H1 (cell line): ENCODE results near the gene SOWAHC. TPM values are rescaled to one million over a fixed set of nuclear protein-coding genes. Genes with fewer than 3 reads are reported as not detected.

ENCODE experiments used
- CTCF ChIA-PET: fragments of 300-600 bp; sonication (Branson Sonifier 250); formaldehyde crosslinking; loops from one replicate; lab custom pipeline; 2021; ENCODE audit not compliant: partially characterized antibody; lab: Charles Lee
- POLR2A ChIA-PET: fragments of 300-600 bp; sonication (Branson Sonifier 250); formaldehyde crosslinking; loops from one replicate; lab custom pipeline; 2021; ENCODE audit warnings: inconsistent platforms; ENCODE audit not compliant: partially characterized antibody; lab: Charles Lee
- DNase-seq, 2 experiments: peaks; one replicate each; pipeline versions ENCODE4 v3.0.0 to v3.0.0-alpha.2; 2010 to 2022; ENCODE audit warnings: low spot score in 2 of 2, low read depth in 1 of 2, mixed read lengths in 1 of 2
- FAIRE-seq: peaks from 2 replicates; lab custom pipeline; 2011; peaks lifted over from hg19 to GRCh38; lab: Jason Lieb, UNC
- H2AFZ ChIP-seq: 2 replicates; pipeline ENCODE4 v1.8.1; 2012; ENCODE audit warnings: low read length, inconsistent platforms
- H2AK5ac ChIP-seq: 2 replicates; pipeline ENCODE4 v1.6.1; 2013; ENCODE audit warnings: low read depth, low read length
- H2BK120ac ChIP-seq: replicated peaks from 2 replicates; pipeline ENCODE3; 2013; ENCODE audit warnings: low read depth, low read length, inconsistent platforms
- H2BK12ac ChIP-seq: 2 replicates; pipeline ENCODE4 v1.6.1; 2013; ENCODE audit warnings: low read depth, low read length
- H2BK15ac ChIP-seq: 2 replicates; pipeline ENCODE4 v1.6.1; 2013; ENCODE audit warnings: low read length
- H2BK20ac ChIP-seq: 2 replicates; pipeline ENCODE4 v1.6.1; 2013; ENCODE audit warnings: low read length
- H2BK5ac ChIP-seq: 2 replicates; pipeline ENCODE4 v1.6.1; 2013; ENCODE audit warnings: low read depth, low read length
- H3K14ac ChIP-seq: 2 replicates; pipeline ENCODE4 v1.6.1; 2013; ENCODE audit warnings: inconsistent platforms; ENCODE audit not compliant: insufficient read length
- H3K18ac ChIP-seq: 2 replicates; pipeline ENCODE4 v1.6.1; 2013; ENCODE audit warnings: low read length; ENCODE audit errors: extremely low read depth
- H3K23ac ChIP-seq: 2 replicates; pipeline ENCODE4 v1.6.1; 2013; ENCODE audit warnings: inconsistent platforms; ENCODE audit not compliant: insufficient read length
- H3K23me2 ChIP-seq: 2 replicates; pipeline ENCODE4 v1.6.1; 2013; ENCODE audit warnings: low read depth, low read length
- H3K27ac ChIP-seq: 2 replicates; pipeline ENCODE4 v1.6.1; 2011; ENCODE audit warnings: low read depth, low read length, inconsistent platforms
- H3K27me3 ChIP-seq, 4 experiments: replicated peaks in 1 of 4; 1 replicate in 1 of 4; 2 replicates in 3 of 4; pipeline versions ENCODE4 v1.6.1 to v1.8.1; 2011 to 2013; ENCODE audit warnings: low read length in 3 of 4, mild to moderate bottlenecking in 3 of 4, inconsistent platforms in 2 of 4, mixed read lengths in 2 of 4, moderate library complexity in 1 of 4; ENCODE audit not compliant: control insufficient read depth in 3 of 4, insufficient read depth in 3 of 4; ENCODE audit errors: extremely low read depth in 1 of 4
- H3K36me3 ChIP-seq, 4 experiments: 2 replicates each; pipeline versions ENCODE4 v1.6.1 to v1.8.1; 2011 to 2013; ENCODE audit warnings: mild to moderate bottlenecking in 4 of 4, low read length in 3 of 4, moderate library complexity in 2 of 4, control low read depth in 1 of 4, inconsistent platforms in 1 of 4; ENCODE audit not compliant: insufficient read depth in 4 of 4, control insufficient read depth in 2 of 4
- H3K4ac ChIP-seq: replicated peaks from 2 replicates; pipeline ENCODE3; 2013; ENCODE audit warnings: low read length, low read depth, mixed read lengths, inconsistent platforms; ENCODE audit not compliant: insufficient read length
- H3K4me1 ChIP-seq, 4 experiments: replicated peaks in 1 of 4; 1 replicate in 1 of 4; 2 replicates in 3 of 4; pipeline versions ENCODE4 v1.6.1 to v1.8.1; 2011 to 2013; ENCODE audit warnings: low read length in 3 of 4, inconsistent platforms in 2 of 4, mixed read lengths in 1 of 4; ENCODE audit not compliant: insufficient read depth in 4 of 4, control insufficient read depth in 3 of 4
- H3K4me2 ChIP-seq, 2 experiments: 2 replicates each; pipeline versions ENCODE4 v1.6.1 to v1.8.1; 2011 to 2013; ENCODE audit warnings: low read depth in 2 of 2, low read length in 2 of 2, control low read depth in 1 of 2, inconsistent platforms in 1 of 2, mild to moderate bottlenecking in 1 of 2; ENCODE audit not compliant: insufficient read depth in 1 of 2
- H3K4me3 ChIP-seq, 4 experiments: fragments of 200-600, 300-600 bp in 1 of 4; sonication (generic), shearing (Covaris generic), sonication (Bioruptor Twin) in 1 of 4; 2 replicates each; pipeline versions ENCODE4 v1.5.1 to v1.8.1; 2011 to 2016; ENCODE audit warnings: low read length in 4 of 4, low read depth in 3 of 4, control low read depth in 2 of 4, inconsistent platforms in 2 of 4, mild to moderate bottlenecking in 2 of 4, mixed read lengths in 1 of 4, moderate library complexity in 1 of 4; ENCODE audit not compliant: insufficient read depth in 2 of 4; ENCODE audit errors: extremely low read depth in 1 of 4
- H3K56ac ChIP-seq: replicated peaks from 2 replicates; pipeline ENCODE3; 2013; ENCODE audit warnings: low read depth, mild to moderate bottlenecking, mixed read lengths, low read length, inconsistent platforms; ENCODE audit not compliant: insufficient read length
- H3K79me1 ChIP-seq: 2 replicates; pipeline ENCODE4 v1.6.1; 2013; ENCODE audit warnings: low read depth, low read length, control low read depth
- H3K79me2 ChIP-seq, 2 experiments: 2 replicates each; pipeline versions ENCODE4 v1.6.1 to v1.8.1; 2012 to 2013; ENCODE audit warnings: low read length in 2 of 2, mild to moderate bottlenecking in 2 of 2, inconsistent platforms in 1 of 2; ENCODE audit not compliant: insufficient read depth in 2 of 2, control insufficient read depth in 1 of 2
- H3K9ac ChIP-seq, 4 experiments: replicated peaks in 1 of 4; 1 replicate in 1 of 4; 2 replicates in 3 of 4; pipeline versions ENCODE4 v1.6.1 to v1.8.1; 2011 to 2013; ENCODE audit warnings: low read depth in 3 of 4, low read length in 3 of 4, control low read depth in 2 of 4, mild to moderate bottlenecking in 2 of 4, moderate library complexity in 2 of 4, inconsistent platforms in 1 of 4; ENCODE audit errors: extremely low read depth in 1 of 4
- H3K9me3 ChIP-seq, 2 experiments: 2 replicates each; pipeline versions ENCODE4 v1.6.1 to v1.8.1; 2012 to 2013; ENCODE audit warnings: mild to moderate bottlenecking in 2 of 2, moderate library complexity in 2 of 2, control low read depth in 1 of 2, inconsistent platforms in 1 of 2, low read depth in 1 of 2, low read length in 1 of 2, mixed read lengths in 1 of 2; ENCODE audit not compliant: insufficient read depth in 2 of 2
- H4K20me1 ChIP-seq, 2 experiments: replicated peaks in 1 of 2; 2 replicates each; pipeline versions ENCODE3 to v1.8.1; 2011 to 2013; ENCODE audit warnings: inconsistent platforms in 2 of 2, low read length in 2 of 2, mild to moderate bottlenecking in 1 of 2; ENCODE audit not compliant: insufficient read depth in 2 of 2, control insufficient read depth in 1 of 2
- H4K5ac ChIP-seq: 2 replicates; pipeline ENCODE4 v1.6.1; 2013; ENCODE audit warnings: low read length, low read depth, mixed read lengths, inconsistent platforms; ENCODE audit not compliant: insufficient read length
- H4K8ac ChIP-seq: 2 replicates; pipeline ENCODE4 v1.8.0; 2013; ENCODE audit warnings: mild to moderate bottlenecking, moderate library complexity, low read length, inconsistent platforms; ENCODE audit not compliant: insufficient read depth; ENCODE audit errors: extremely low read depth
- H4K91ac ChIP-seq: replicated peaks from 2 replicates; pipeline ENCODE3; 2013; ENCODE audit warnings: low read length, mixed read lengths, inconsistent platforms; ENCODE audit not compliant: insufficient read length
- EGR1 ChIP-seq: IDR thresholded peaks from 2 replicates; pipeline ENCODE4 v1.6.1; 2011; ENCODE audit warnings: low read depth, low read length, borderline replicate concordance
- RXRA ChIP-seq: IDR thresholded peaks from 2 replicates; pipeline ENCODE4 v1.6.1; 2011; ENCODE audit warnings: low read depth, mild to moderate bottlenecking, low read length, moderate library complexity; ENCODE audit not compliant: insufficient read depth
- WGBS, 2 experiments: shearing (Covaris generic) in 1 of 2; methylation state at CpG; one replicate each; pipeline versions ENCODE4 v1.1.6 to v1.1.7; 2013 to 2015; ENCODE audit warnings: low lambda C conversion rate in 2 of 2, mixed read lengths in 2 of 2, inconsistent platforms in 1 of 2, low coverage in 1 of 2, missing lambda C conversion rate in 1 of 2; ENCODE audit not compliant: insufficient replicate concordance in 2 of 2, insufficient coverage in 1 of 2, insufficient read length in 1 of 2; ENCODE audit errors: extremely low coverage in 1 of 2, missing lambda C conversion rate in 1 of 2; 5-methylcytosine and 5-hydroxymethylcytosine counted together
- polyA plus RNA-seq, 7 experiments: library from polyadenylated mRNA; depleted of rRNA in 3 of 7; stranded (reverse) in 5 of 7; unstranded in 2 of 7; fragments of >200 nt in 5 of 7; fragments of 200-250 nt in 2 of 7; gene quantifications; 1 replicate in 5 of 7; 2 replicates in 1 of 7; 4 replicates in 1 of 7; pipeline versions ENCODE4 v1.2.1 to v1.2.3, GENCODE V29; 2011 to 2013; ENCODE audit warnings: missing spikeins in 2 of 7, mixed read lengths in 2 of 7
- total RNA-seq: library from RNA; stranded (reverse); fragmentation: NEBNext Ultra II Directional; extraction: Animal tissue kit (Norgen Biotek cat#: 25700); gene quantifications from 2 replicates; pipeline ENCODE4 v1.2.1, GENCODE V29; 2021
- TF ChIP-seq, protein P1 (sequence below): IDR thresholded peaks from 2 replicates; pipeline ENCODE4 v1.6.1; 2012; ENCODE audit warnings: low read length, inconsistent platforms

SOWAHC gene
- total and polyA plus RNA-seq, 2 of the 8 experiments (the other 6 are each of a cell fraction or from before 2014, with no cell fraction given) = 3.1 to 17.8 TPM

DNA sequence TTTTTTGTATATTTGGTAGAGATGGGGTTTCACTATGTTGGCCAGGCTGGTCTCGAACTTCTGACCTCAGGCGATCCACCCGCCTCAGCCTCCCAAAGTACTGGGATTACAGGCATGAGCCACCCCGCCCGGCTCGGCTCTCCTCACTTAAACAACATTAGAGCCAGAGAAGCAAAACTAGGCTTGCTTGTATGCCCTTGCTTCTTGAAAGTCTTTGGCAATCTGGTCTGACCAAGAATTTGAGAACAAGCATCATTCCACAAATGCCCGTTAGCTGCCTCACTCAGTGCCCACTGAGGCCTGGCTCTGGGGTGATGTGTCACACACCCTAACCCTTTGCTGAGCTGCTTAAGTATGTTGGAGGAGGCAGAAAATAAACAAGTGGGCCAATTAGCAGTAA lies 33.5 kb downstream of the SOWAHC start:
- Histone ChIP-seq H3K4me1 (peaks cover 8 to 15% (median 13%) of the 10 kb centered on the region in 4 experiments; a peak in 6 of 7 replicates), H3K27me3 (no peaks in the 10 kb centered on the region), H3K79me2 (no peaks in the 10 kb centered on the region), H3K36me3 (no peaks in the 10 kb centered on the region), H3K23me2 (no peaks in the 10 kb centered on the region), H2BK15ac (peak overlapping the region; percentile 61; the same call in 1 of the 2 replicates), H3K23ac (no peak overlapping the region), H3K79me1 (no peaks in the 10 kb centered on the region), H3K9me3 (no peaks in the 10 kb centered on the region), H4K91ac (no peak overlapping the region), H3K14ac (no peak overlapping the region), H3K4me3 (no peak overlapping the region), H3K4me2 (no peak overlapping the region), H3K27ac (no peak overlapping the region), H4K8ac (peak overlapping the region; percentile 51; the same call in 1 of the 2 replicates), H4K20me1 (no peaks in the 10 kb centered on the region), H2AFZ (peak overlapping the region; percentile 24; the same call in 1 of the 2 replicates), H2BK12ac (peak overlapping the region; percentile 44; the same call in 1 of the 2 replicates), H3K18ac (no peak overlapping the region; the same call in 1 of the 2 replicates), H2BK5ac (peak overlapping the region; percentile 35), H4K5ac (no peak overlapping the region), H3K9ac (no peak overlapping the region), H2BK20ac (no peak overlapping the region), H3K4ac (no peak overlapping the region), H3K56ac (no peak overlapping the region), H2BK120ac (no peak overlapping the region), H2AK5ac (0 out of 2 replicates have a peak overlapping the region, but pooled peaks have one; percentile 1)
- 98% methylated on average over 5 of the region's 7 CpGs; no CpG with 5 or more reads in 1 of the 2 experiments for WGBS, 2 experiments
- FAIRE-seq (no peak), DNase-seq (no peak)
- POLR2A ChIA-PET = no interaction called here
- CTCF ChIA-PET = no interaction called here
- no peak for TF ChIP-seq RXRA
- TF ChIP-seq, protein P1, sequence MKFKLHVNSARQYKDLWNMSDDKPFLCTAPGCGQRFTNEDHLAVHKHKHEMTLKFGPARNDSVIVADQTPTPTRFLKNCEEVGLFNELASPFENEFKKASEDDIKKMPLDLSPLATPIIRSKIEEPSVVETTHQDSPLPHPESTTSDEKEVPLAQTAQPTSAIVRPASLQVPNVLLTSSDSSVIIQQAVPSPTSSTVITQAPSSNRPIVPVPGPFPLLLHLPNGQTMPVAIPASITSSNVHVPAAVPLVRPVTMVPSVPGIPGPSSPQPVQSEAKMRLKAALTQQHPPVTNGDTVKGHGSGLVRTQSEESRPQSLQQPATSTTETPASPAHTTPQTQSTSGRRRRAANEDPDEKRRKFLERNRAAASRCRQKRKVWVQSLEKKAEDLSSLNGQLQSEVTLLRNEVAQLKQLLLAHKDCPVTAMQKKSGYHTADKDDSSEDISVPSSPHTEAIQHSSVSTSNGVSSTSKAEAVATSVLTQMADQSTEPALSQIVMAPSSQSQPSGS = no peak
- TF ChIP-seq EGR1 = no peak
